K562 (cell line): ENCODE data around the gene KCNN3. TPM values are rescaled to one million over a fixed set of nuclear protein-coding genes. Genes with fewer than 3 reads are reported as not detected.

Experiments used
- CREM ChIP-seq: IDR thresholded peaks from 2 replicates; pipeline ENCODE4 v1.6.1; 2014; ENCODE audit warnings: antibody characterized with exemption, low read depth
- CTBP1 ChIP-seq: fragments of 450-650 bp; IDR thresholded peaks from 2 replicates; pipeline ENCODE4 v1.6.1; 2016; ENCODE audit warnings: borderline replicate concordance
- CXXC5 ChIP-seq: fragments of 250-450 bp; sonication (Bioruptor Pico); IDR thresholded peaks from 2 replicates; pipeline ENCODE4 v1.8.0; 2022; ENCODE audit warnings: inconsistent platforms, mild to moderate bottlenecking, moderate library complexity
- HCFC1 ChIP-seq: IDR thresholded peaks from 2 replicates; pipeline ENCODE4 v1.6.1; 2012; ENCODE audit warnings: low read depth, low read length, improper control_type of control experiment
- HMGN3 ChIP-seq: IDR thresholded peaks from 2 replicates; pipeline ENCODE4 v1.6.1; 2011; ENCODE audit warnings: borderline replicate concordance, low read depth, mild to moderate bottlenecking, mixed read lengths, low read length; ENCODE audit not compliant: insufficient read length; ENCODE audit errors: extremely low read depth
- MAZ ChIP-seq, 2 experiments: fragments of 450-650 bp in 1 of 2; sonication (generic) in 1 of 2; formaldehyde crosslinking; IDR thresholded peaks in 1 of 2; conservative IDR thresholded peaks in 1 of 2; 2 replicates each; pipeline versions ENCODE4 v1.4.0 to v1.5.0; 2020; ENCODE audit warnings: mild to moderate bottlenecking in 1 of 2, missing genetic modification reagents in 1 of 2
- NRF1 ChIP-seq, 2 experiments: fragments of 450-650 bp; IDR thresholded peaks in 1 of 2; conservative IDR thresholded peaks in 1 of 2; 2 replicates each; pipeline ENCODE4 v1.6.1; 2014; ENCODE audit warnings: mild to moderate bottlenecking in 2 of 2
- RBFOX2 ChIP-seq: fragments of 200-400 bp; formaldehyde crosslinking; IDR thresholded peaks from 2 replicates; pipeline ENCODE4 v1.6.1; 2017; ENCODE audit warnings: low read depth, mild to moderate bottlenecking, low read length, moderate library complexity
- SIX5 ChIP-seq, 2 experiments: IDR thresholded peaks; 2 replicates each; pipeline ENCODE4 v1.6.1; 2011; ENCODE audit warnings: low read length in 2 of 2, borderline replicate concordance in 1 of 2, low read depth in 1 of 2, mild to moderate bottlenecking in 1 of 2, moderate library complexity in 1 of 2; ENCODE audit not compliant: insufficient read depth in 1 of 2
- ZFPM2 ChIP-seq: fragments of 250-450 bp; sonication (Bioruptor Pico); IDR thresholded peaks from 2 replicates; pipeline ENCODE4 v1.5.1; 2022; ENCODE audit warnings: mild to moderate bottlenecking
- polyA plus RNA-seq, 8 experiments: library from polyadenylated mRNA; depleted of rRNA in 4 of 8; stranded (reverse) in 5 of 8; unstranded in 3 of 8; fragments of >200 nt; fragmentation: Nextera tagmentation in 2 of 8; fragmentation: Illumina TruSeq in 1 of 8; extraction: Ambion mirVana in 2 of 8; extraction: Trizol in 1 of 8; gene quantifications; 2 replicates each; pipeline versions ENCODE4 v1.2.1 to v1.2.3, GENCODE V29; 2011 to 2014; ENCODE audit warnings: inconsistent platforms in 1 of 8, missing spikeins in 1 of 8
- total RNA-seq, 7 experiments: library from RNA; depleted of rRNA in 6 of 7; stranded (reverse); fragments of >200 nt in 6 of 7; fragmentation: Illumina TruSeq in 2 of 7; extraction: Trizol in 2 of 7; gene quantifications; 2 replicates each; pipeline versions ENCODE4 v1.2.1 to v1.2.3, GENCODE V29; 2011 to 2021; ENCODE audit warnings: low replicate concordance in 1 of 7
- TF ChIP-seq, protein P1 (sequence below), 2 experiments: fragments of 450-650 bp; IDR thresholded peaks; 2 replicates each; pipeline ENCODE4 v1.6.1; 2018; ENCODE audit warnings: mild to moderate bottlenecking in 2 of 2, low read depth in 1 of 2; ENCODE audit not compliant: partially characterized antibody in 2 of 2
- TF ChIP-seq, protein P2 (sequence below): conservative IDR thresholded peaks from 2 replicates; pipeline ENCODE4 v1.6.1; 2011; ENCODE audit warnings: low read depth, mild to moderate bottlenecking, low read length; ENCODE audit not compliant: control insufficient read depth
- TF ChIP-seq, protein P3 (sequence below): fragments of 450-650 bp; IDR thresholded peaks from 2 replicates; pipeline ENCODE4 v1.6.1; 2014; ENCODE audit warnings: low read depth, mild to moderate bottlenecking, moderate library complexity, borderline replicate concordance

The KCNN3 gene
- total and polyA plus RNA-seq, 9 of the 15 experiments (the other 6 are each of a cell fraction or from before 2014, with no cell fraction given) = 0.02 to 0.03 TPM; not detected in 7

DNA sequence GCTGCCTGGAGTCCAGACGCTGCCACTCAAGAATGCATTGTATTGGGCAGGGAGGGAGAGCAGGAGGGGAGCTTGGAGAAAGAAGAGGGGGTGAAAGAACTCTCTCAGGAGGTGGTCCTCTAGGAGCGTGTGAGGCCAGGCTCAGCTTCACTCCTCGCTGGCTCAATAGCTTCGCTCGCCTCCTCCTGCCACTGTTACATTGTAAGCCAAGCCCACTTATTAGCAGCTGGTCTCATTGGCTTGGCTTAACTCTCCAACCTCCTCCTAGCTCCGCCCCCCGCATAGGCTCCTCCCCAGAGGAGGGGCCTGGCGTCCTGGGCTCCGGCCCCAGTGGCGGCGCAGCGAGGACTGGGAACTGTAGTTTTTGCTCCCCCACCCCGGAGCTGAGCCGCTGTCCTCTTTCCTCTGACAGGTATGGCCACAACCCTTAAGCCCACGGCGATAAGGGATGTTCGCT is at the start of gene KCNN3 (continued):
- TF ChIP-seq, protein P1, sequence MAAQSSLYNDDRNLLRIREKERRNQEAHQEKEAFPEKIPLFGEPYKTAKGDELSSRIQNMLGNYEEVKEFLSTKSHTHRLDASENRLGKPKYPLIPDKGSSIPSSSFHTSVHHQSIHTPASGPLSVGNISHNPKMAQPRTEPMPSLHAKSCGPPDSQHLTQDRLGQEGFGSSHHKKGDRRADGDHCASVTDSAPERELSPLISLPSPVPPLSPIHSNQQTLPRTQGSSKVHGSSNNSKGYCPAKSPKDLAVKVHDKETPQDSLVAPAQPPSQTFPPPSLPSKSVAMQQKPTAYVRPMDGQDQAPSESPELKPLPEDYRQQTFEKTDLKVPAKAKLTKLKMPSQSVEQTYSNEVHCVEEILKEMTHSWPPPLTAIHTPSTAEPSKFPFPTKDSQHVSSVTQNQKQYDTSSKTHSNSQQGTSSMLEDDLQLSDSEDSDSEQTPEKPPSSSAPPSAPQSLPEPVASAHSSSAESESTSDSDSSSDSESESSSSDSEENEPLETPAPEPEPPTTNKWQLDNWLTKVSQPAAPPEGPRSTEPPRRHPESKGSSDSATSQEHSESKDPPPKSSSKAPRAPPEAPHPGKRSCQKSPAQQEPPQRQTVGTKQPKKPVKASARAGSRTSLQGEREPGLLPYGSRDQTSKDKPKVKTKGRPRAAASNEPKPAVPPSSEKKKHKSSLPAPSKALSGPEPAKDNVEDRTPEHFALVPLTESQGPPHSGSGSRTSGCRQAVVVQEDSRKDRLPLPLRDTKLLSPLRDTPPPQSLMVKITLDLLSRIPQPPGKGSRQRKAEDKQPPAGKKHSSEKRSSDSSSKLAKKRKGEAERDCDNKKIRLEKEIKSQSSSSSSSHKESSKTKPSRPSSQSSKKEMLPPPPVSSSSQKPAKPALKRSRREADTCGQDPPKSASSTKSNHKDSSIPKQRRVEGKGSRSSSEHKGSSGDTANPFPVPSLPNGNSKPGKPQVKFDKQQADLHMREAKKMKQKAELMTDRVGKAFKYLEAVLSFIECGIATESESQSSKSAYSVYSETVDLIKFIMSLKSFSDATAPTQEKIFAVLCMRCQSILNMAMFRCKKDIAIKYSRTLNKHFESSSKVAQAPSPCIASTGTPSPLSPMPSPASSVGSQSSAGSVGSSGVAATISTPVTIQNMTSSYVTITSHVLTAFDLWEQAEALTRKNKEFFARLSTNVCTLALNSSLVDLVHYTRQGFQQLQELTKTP (IDR thresholded peaks at IDR 0.05; ENCODE audit: low read depth in 1 of 2, partially characterized antibody in 2 of 2) = peak in 1 of 2 experiments; percentile 43
- peak; percentile 61 to 69; a peak in 3 of 4 replicates for TF ChIP-seq SIX5 (IDR thresholded peaks at IDR 0.05; ENCODE audit: borderline replicate concordance in 1 of 2, insufficient read depth in 1 of 2, low read depth in 1 of 2, low read length in 2 of 2)
- TF ChIP-seq HMGN3 = peak; percentile 52
- TF ChIP-seq, protein P2, sequence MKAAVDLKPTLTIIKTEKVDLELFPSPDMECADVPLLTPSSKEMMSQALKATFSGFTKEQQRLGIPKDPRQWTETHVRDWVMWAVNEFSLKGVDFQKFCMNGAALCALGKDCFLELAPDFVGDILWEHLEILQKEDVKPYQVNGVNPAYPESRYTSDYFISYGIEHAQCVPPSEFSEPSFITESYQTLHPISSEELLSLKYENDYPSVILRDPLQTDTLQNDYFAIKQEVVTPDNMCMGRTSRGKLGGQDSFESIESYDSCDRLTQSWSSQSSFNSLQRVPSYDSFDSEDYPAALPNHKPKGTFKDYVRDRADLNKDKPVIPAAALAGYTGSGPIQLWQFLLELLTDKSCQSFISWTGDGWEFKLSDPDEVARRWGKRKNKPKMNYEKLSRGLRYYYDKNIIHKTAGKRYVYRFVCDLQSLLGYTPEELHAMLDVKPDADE = peak; percentile 64; the same call in 1 of the 2 replicates
- peak; percentile 64 for TF ChIP-seq CREM
- peak in 1 of 2 experiments; percentile 65; a peak in 1 of 4 replicates for TF ChIP-seq MAZ (CRISPR knock-in tag; conservative IDR thresholded peaks at IDR 0.05 in 1 of 2, IDR thresholded peaks at IDR 0.05 in 1 of 2)
- 0 out of 2 replicates have a peak, but pooled peaks have one; percentile 43 for TF ChIP-seq CTBP1
- 0 out of 2 replicates have a peak, but pooled peaks have one; percentile 17 for TF ChIP-seq RBFOX2
- TF ChIP-seq NRF1 (conservative IDR thresholded peaks at IDR 0.05 in 1 of 2, IDR thresholded peaks at IDR 0.05 in 1 of 2) = peak; percentile 65 to 76
- peak; percentile 36; the same call in 1 of the 2 replicates for TF ChIP-seq CXXC5 (CRISPR knock-in tag)
- TF ChIP-seq ZFPM2 (CRISPR knock-in tag) = no peak
- TF ChIP-seq, protein P3, sequence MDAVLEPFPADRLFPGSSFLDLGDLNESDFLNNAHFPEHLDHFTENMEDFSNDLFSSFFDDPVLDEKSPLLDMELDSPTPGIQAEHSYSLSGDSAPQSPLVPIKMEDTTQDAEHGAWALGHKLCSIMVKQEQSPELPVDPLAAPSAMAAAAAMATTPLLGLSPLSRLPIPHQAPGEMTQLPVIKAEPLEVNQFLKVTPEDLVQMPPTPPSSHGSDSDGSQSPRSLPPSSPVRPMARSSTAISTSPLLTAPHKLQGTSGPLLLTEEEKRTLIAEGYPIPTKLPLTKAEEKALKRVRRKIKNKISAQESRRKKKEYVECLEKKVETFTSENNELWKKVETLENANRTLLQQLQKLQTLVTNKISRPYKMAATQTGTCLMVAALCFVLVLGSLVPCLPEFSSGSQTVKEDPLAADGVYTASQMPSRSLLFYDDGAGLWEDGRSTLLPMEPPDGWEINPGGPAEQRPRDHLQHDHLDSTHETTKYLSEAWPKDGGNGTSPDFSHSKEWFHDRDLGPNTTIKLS = peak; percentile 39; the same call in 1 of the 2 replicates
- TF ChIP-seq HCFC1 = peak; percentile 95
